ENCODE data around the gene ITCH.
"Not testable (repeated sequence)": the region's sequence is repeated elsewhere in the genome, so short reads cannot be mapped to it uniquely, and the experiment has no call there.

ITCH gene

GRCh38 chr20:34514897-34515483 lies 151.9 kb downstream of the ITCH start:
- DNase-seq, result no peak

- DNase-seq, result peak; percentile 56
Observed at GRCh38 chr20:34515484-34516246, 152.6 kb downstream of the ITCH start.

DNA sequence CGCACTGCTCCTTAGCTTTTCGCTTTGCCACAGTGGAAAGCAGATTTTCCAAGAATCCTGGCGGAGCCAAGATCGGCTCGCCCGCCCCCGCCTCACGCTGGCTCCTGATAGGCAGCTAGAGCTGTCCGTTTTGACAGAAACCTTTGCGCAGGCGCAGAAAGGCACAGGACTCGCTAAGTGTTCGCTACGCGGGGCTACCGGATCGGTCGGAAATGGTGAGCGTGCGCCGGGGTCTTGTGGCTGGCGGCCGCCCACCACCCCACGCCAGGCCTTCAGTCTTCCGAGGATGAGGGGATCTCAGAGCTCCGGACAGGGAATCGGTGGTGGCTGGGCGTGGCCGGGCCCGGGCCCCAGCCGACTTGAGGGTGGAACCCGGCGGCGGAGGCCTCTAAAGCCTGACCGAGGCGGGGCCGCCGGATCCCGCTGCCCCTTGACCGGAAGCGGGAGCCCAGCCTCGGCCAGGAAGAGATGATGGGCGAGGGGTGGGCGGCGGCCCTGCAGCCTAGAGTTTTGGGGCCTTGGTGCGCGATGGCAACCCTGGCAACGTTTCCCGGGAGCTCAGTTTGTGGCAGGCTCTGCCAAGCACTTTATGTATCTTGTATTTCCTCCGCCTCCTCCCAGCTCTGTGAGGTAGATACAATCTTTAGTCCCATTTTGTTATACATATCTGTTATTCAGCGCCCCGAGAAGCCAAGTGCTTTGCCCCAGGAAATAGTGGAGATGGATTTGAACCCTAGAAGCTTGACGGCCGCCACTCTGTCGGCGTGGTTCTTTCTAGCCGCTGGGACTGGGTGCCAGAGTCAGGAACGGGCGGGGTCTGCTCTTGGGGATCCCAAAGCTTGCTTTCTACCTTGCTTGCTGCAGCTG lies 153.4 kb downstream of the ITCH start, which contains the start of gene DYNLRB1:
TSS of gene DYNLRB1 (plus strand) at position 176 of the 867 bp plus-strand sequence. CDS start at position 213, 37 bp downstream.
- DNase-seq, result peak; percentile 91

DNA sequence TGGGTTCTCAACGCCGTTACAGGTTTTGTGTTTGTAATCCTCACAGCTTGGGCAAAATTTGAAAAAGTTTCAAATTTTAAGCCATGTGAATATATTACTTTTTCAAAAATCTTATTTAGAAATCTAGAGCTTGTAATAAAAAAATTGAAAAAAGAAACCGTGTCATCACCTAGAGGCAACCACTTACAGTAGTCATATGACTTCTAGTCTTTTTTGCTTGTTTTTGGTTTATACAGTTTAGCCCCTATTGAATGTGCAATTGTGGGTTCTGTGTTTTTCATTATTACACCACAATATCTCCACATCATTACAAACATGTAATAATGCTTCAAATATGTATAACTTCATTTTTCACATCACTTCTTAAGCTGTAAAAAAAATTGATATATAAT lies 154.0 kb downstream of the ITCH start:
- DNase-seq, result no peak

- DNase-seq, result not testable (repeated sequence)
Observed at GRCh38 chr20:34518863-34519262, 155.8 kb downstream of the ITCH start.

DNA sequence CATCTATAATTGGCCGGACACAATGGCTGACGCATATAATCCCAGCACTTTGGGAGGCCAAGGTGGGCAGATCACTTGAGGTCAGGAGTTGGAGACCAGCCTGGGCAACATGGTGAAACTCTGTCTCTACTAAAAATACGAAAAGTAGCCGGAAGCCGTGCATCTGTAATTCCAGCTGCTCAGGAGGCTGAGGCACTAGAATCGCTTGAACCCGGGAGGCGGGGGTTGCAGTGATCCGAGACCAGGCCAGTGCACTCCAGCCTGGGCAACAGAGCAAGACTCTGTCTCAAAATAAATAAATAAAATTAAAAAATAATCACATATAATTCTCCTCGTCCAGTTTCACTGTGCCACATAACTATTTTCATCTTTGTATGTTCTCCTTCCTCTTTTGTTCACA lies 156.8 kb downstream of the ITCH start:
- DNase-seq, result not testable (repeated sequence)

DNA sequence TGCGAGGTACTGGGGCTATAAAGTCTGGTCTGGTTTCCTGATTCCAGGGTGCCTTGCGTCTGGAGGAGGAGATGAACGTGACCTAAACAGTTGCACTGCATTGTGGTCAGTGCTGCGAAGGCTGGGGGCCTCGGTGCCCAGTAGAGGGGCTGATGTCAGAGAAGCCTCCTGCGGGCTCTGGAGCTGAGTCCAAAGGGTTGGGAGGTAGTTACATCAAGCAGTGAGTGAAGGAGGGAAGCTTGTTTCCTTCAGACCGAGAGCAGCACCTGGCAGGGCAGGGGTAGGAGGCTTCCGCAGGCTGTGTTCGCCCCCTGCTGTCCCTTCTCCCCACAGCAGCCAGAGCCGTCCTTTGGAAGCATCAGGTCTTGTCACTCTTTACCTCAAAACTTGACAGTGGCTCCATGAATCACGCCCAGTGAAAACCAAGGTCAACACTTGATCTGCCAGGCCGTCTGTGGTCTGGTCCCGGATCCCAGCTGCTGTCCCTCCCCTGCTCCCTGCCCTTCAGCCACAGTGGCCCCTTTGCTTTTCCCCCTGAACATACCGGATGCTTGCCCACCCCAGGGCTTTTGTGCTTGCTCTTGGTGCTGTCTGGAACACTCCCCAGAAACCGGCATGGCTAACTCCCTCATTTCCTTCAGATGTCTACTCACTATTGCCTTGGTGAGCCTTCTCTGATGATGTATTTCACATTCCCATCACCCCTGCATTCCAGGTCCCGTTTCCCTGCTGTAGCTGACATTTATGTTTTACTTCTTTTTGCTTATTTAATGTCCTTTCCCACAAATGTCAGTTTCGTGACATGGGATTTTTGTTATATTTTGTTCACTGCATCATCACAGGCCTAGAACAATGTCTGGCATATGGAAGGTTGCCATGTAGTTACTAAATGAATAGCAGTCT lies 160.1 kb downstream of the ITCH start:
- DNase-seq, result peak; percentile 40

GRCh38 chr20:34524426-34524825 lies 161.4 kb downstream of the ITCH start:
- DNase-seq, result no peak

DNA sequence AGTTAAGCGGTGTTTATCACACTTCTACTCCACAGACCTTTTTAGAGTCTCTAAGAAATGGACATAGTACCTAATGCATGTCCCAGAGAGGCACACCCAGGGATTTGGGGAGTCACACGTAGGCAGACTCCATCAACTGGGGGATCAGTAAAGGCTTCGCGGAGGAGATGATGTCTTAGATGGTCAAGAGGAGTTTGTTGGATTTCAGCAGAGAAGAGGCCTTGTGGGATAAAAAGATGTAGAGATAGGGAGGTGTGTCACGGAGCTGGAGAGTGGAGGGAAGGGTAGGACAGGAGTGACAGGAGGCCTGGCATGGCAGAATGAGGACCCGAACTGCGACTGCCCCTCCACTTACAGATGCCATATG lies 162.3 kb downstream of the ITCH start:
- DNase-seq, result no peak

DNA sequence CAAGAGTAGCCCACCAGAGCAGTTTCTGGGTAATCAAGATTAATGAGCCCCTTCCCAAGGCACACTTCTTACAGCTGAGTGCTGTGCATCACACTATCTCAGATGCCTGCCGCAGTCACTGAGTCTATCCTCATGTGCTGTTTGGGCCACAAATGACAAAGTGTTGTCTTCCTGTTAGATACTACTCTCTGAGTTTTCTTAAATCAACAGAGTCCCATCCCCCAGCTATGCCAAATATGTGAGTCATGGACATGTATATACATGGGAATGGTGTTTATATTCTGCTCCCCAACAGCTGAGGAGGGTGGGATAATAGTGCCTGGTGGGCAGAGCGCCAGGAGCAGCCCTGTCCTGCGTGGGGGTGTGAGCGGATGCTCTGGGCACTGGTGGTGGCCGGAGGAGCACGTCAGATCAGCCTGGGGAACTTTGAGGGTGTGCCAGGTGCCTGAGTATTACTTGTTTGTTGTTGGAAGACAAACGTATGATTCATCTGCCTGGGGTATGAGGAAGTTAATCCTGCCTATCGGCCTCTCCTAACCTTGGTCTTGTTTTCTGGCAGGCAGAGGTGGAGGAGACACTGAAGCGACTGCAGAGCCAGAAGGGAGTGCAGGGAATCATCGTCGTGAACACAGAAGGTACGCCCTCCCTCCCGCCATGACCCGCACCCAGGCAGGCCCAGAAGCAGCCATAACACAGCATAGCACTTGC lies 162.8 kb downstream of the ITCH start:
- DNase-seq, result no peak

DNA sequence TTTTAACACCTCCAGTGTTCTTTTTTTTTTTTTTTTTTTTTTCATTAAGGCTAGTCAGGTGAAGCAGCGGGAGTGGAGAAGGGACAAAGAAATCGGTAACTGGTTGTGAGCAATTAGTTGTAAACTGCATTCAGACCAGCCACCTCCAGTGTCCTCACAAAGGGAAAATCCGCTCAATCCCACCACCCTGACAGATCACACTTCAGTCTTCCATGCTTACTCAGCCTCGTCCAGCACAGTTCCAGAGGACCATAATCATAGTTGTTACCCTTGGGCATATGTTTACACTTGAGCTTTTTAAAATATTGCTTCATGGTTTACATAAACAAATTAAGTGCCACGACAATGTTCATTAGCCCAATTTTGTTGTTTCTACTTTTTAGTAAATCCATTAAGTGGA lies 163.4 kb downstream of the ITCH start:
- no peak for DNase-seq

DNA sequence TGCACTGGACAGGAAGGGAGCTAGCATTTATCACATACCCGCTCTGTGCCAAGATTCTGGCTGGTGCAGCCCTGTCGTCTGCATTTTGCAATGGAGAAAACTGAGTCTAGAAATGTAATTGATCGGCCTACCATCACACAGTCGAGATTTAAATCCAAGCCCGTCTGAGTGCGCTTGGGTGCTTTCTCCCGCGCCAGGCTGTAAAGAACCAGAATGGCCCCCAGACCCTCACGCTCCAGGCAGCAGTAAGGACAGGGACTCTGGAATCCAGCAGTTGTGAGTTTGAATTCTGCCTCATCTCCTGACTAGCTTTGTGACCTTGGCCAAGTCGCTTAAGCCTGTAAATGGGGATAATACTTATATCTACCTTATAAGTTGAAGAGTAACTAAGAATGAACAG lies 163.9 kb downstream of the ITCH start:
- DNase-seq, result no peak

DNA sequence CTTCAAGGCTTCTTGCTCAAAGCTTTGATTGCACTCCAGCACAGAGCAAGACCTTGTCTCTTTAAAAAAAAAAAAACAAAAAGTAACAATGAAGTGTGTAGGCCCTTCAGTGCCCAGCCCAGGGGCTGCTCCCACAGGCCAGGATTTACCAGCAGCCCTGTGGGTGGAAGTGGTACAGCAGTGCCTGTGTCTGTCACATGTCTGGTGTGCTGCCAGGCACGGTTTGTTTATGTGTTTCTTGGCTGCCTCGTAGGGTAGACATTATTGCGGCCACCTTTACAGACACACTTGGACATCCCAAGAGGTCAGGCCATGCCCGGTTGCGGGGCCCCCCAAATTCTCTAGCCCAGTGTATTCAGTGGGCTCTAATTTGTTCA lies 165.8 kb downstream of the ITCH start:
- no peak for DNase-seq

GRCh38 chr20:34529742-34530141 lies 166.7 kb downstream of the ITCH start:
- no peak for DNase-seq

GRCh38 chr20:34530342-34530741 lies 167.3 kb downstream of the ITCH start:
- DNase-seq, result no peak

DNA sequence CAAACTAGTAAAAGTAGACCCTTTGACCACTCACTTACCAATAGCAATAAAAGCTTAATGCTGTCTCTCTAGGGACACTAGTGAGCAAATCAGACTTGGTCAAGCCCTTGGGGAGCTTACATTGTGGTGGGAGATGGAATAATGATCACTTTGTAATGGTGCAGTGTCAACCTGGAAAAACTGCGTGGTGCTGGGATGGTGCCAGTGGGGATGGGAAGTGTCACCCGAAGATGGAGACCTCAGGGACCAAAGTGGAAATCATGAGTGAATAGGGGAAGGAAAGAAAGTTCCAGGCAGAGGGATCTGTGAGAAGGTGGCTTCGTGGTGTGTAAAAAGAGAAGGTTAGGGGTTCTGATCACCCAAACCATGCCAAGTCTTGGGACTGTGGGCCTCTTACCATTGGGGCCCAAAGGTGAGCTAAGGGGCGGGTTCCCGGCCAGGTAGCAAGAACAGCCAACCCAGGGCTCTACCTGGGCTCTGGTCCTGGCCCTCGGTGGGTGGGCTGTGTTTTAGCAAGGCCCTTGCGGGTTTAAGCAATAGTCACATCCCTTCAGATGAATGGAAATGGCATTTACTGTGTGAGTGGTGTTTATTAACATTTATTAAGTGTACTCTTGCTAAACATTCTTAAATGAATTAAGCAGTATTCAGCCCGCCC lies 168.7 kb downstream of the ITCH start:
- DNase-seq, result no peak

GRCh38 chr20:34532320-34532719 lies 169.2 kb downstream of the ITCH start:
- DNase-seq, result no peak

GRCh38 chr20:34532756-34533155 lies 169.7 kb downstream of the ITCH start:
- no peak for DNase-seq

DNA sequence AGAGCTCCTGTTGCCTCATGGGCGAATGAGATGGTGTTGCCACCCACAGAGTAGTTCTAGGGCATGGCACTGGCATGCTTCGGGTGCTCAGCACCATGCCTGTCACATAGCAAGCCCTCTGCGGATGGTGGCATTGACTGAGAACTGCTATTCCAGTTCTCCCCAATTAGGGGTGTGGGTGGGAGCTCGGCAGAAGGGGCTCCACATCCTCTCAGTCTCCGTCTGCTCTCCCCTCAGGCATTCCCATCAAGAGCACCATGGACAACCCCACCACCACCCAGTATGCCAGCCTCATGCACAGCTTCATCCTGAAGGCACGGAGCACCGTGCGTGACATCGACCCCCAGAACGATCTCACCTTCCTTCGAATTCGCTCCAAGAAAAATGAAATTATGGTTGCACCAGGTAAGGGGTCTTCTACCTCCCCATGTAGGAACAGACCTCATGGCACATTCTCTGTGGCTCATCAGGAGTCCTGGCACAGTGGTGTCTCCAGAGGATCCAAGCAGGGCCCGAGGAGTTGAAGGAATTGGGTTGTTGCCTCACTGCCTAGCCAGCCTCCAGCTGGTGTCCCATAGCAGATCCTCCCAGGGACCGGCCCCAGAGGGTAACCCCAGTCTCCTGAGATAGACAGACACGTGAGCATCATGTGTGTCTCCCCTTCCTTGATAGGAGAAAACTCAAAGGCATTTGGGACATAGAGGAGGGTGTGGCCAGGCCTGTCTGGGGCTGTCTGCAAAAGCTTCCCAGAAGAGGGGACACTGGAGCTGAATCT lies 171.5 kb downstream of the ITCH start:
- no peak for DNase-seq

DNA sequence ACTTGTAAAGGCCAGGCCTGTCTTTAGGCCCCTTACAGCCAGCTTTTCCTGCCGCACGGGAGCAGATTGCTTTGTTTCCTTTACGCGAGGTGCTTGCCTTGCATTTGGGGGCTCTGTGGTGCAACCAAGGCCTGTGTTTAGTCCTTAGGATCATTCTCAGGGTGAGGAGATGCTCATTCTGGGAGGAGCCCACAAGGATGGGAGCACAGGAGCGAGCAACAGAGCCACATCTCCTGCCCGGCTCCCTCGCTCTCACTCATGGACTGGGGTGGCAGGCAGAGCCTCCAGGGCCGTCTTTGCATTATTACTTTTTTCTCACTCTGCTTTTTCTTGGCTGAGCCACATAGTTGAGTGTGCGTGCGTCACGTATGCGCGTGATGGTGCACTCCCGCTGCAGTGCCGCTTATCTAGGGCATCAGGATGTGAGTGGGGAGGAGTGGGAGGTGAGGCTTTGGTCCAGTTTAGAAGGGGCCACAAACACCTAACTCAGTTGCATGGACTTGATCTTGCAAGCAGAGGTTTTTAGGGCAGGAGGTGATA lies 172.3 kb downstream of the ITCH start:
- DNase-seq, result no peak

Measured in CD4-positive, alpha-beta T cell treated with Interferon gamma for 1 hour (primary cell).